HG02973 (cell line): Measurements from ENCODE around the gene GCNT2.
"Not testable (repeated sequence)": the region's sequence is repeated elsewhere in the genome, so short reads cannot be mapped to it uniquely, and the experiment has no call there.

Experiments used
- ATAC-seq: cut with Tn5 transposase; IDR thresholded peaks from one replicate; pipeline ENCODE4 v1.9.1; 2021; ENCODE audit warnings: moderate library complexity; ENCODE audit not compliant: unreplicated experiment

Gene GCNT2

GRCh38 chr6:10513544-10513943 lies 7.6 kb upstream of the GCNT2 start:
- ATAC-seq = no peak

GRCh38 chr6:10514049-10514780 lies 6.9 kb upstream of the GCNT2 start:
- ATAC-seq = no peak

GRCh38 chr6:10516953-10517352 lies 4.2 kb upstream of the GCNT2 start:
- ATAC-seq = no peak

- no peak for ATAC-seq
These were observed 2.4 kb upstream of the GCNT2 start for GRCh38 chr6:10518557-10519407.

GRCh38 chr6:10519408-10519697 lies 1.8 kb upstream of the GCNT2 start:
- not testable (repeated sequence) for ATAC-seq

- ATAC-seq = no peak
These were observed 683 bp upstream of the GCNT2 start for GRCh38 chr6:10520468-10520867.

- no peak for ATAC-seq
These were observed 1.9 kb downstream of the GCNT2 start for GRCh38 chr6:10522929-10523573.

GRCh38 chr6:10526156-10526555 lies 5.0 kb downstream of the GCNT2 start:
- ATAC-seq = no peak

GRCh38 chr6:10528158-10528981 lies 7.2 kb downstream of the GCNT2 start:
- peak; percentile 50 for ATAC-seq

- ATAC-seq = no peak
These were observed 8.2 kb downstream of the GCNT2 start for GRCh38 chr6:10529231-10529801.

GRCh38 chr6:10529828-10530374 lies 8.8 kb downstream of the GCNT2 start:
- ATAC-seq = not testable (repeated sequence)

GRCh38 chr6:10531503-10531902 lies 10.4 kb downstream of the GCNT2 start:
- ATAC-seq = no peak

GRCh38 chr6:10531942-10532341 lies 10.8 kb downstream of the GCNT2 start:
- ATAC-seq = no peak

- no peak for ATAC-seq
These were observed 11.2 kb downstream of the GCNT2 start for GRCh38 chr6:10532392-10532791.

GRCh38 chr6:10534419-10534762 lies 13.2 kb downstream of the GCNT2 start:
- peak; percentile 13 for ATAC-seq

GRCh38 chr6:10535193-10535592 lies 14.0 kb downstream of the GCNT2 start:
- ATAC-seq = no peak

GRCh38 chr6:10537726-10538125 lies 16.6 kb downstream of the GCNT2 start:
- ATAC-seq = no peak

- ATAC-seq = no peak
These were observed 19.1 kb downstream of the GCNT2 start for GRCh38 chr6:10540073-10540746.

GRCh38 chr6:10541591-10541990 lies 20.4 kb downstream of the GCNT2 start:
- ATAC-seq = no peak

- ATAC-seq = no peak
These were observed 21.1 kb downstream of the GCNT2 start for GRCh38 chr6:10542213-10542612.
